Mucosa of descending colon (tissue), 3 donors: ENCODE results near the gene SPAG4. TPM values are rescaled to one million over a fixed set of nuclear protein-coding genes. Genes with fewer than 3 reads are reported as not detected.

Experiments used
- ATAC-seq: fragments of 200-7000 bp; cut with Tn5 transposase; one replicate; pipeline ENCODE4 v1.9.1; 2020; ENCODE audit warnings: mild to moderate bottlenecking, moderate library complexity
- DNase-seq, 3 donors: peaks; one replicate each; pipeline ENCODE4 v3.0.0-alpha.2; 2020
- H3K36me3 ChIP-seq: fragments of 200-600 bp; one replicate; pipeline ENCODE4 v1.8.0; 2021; ENCODE audit warnings: low read depth, mild to moderate bottlenecking
- H3K4me1 ChIP-seq: fragments of 200-600 bp; one replicate; pipeline ENCODE4 v1.8.0; 2021; ENCODE audit warnings: low read depth, mild to moderate bottlenecking
- H3K4me3 ChIP-seq: fragments of 200-600 bp; one replicate; pipeline ENCODE4 v1.8.0; 2021; ENCODE audit warnings: mild to moderate bottlenecking
- H3K9me3 ChIP-seq: fragments of 200-600 bp; one replicate; pipeline ENCODE4 v1.8.0; 2021; ENCODE audit warnings: mild to moderate bottlenecking
- CTCF ChIP-seq: fragments of 200-600 bp; IDR thresholded peaks from one replicate; pipeline ENCODE4 v1.8.0; 2022; ENCODE audit warnings: antibody characterized with exemption, mild to moderate bottlenecking
- intact Hi-C, 2 donors: fragments of 100-400 bp; cut with DNase I in 1 of 2; cut with micrococcal nuclease in 1 of 2; formaldehyde crosslinking; loops; one replicate each; pipeline versions ENCODE4 v1.11.0 to v1.11.1; 2022; cut with DNase I, micrococcal nuclease
- total RNA-seq, 3 donors: library from RNA; stranded (reverse); fragmentation: NEBNext Ultra II Directional in 2 of 3; extraction: Animal tissue kit (Norgen Biotek cat#: 25700) in 2 of 3; gene quantifications; one replicate each; pipeline versions ENCODE4 v1.2.1 to v1.2.4, GENCODE V29; 2021 to 2023
- donor health status: DM: no; HTN: no; CAD: no; lungs with moderate emphysema.
- donor health status: DM: no; HTN: no; CAD: no.
- donor health status: DM: no; HTN: yes; CAD: no.

Gene SPAG4
- total RNA-seq, 3 donors from 2014 or later: 3.5 to 5.9 (median 4.1) TPM

- Histone ChIP-seq H3K36me3 (no peaks in the 10 kb centered on the region), H3K4me1 (no peaks in the 10 kb centered on the region), H3K9me3 (no peaks in the 10 kb centered on the region), H3K4me3 (no peak overlapping the region)
- TF ChIP-seq CTCF: no peak
- intact Hi-C loops: no loop called here
- DNase-seq (no peak), ATAC-seq (no peak)
Measured at GRCh38 chr20:35644806-35645205, 29.2 kb downstream of the SPAG4 start.

DNA sequence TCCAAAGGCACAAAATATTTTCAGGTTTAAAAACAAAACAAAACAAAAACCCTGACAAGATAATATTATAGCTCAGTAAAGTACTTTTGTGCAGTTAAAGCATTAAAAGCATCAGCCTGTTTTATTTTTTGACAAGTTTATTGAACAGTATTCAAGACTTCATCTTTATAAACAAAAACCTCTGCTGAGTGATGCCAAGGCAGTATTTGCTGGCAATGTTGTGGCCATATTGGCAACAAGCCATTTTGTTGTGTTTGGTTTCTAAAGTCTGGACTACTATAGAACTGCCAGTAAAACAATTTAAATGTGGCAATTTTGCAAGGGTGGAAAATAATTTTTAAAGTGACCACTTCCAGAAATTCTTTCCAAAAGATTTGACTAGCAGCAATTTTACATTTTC is 33.2 kb downstream of the SPAG4 start:
- TF ChIP-seq CTCF: no peak
- no peak for ATAC-seq

DNA sequence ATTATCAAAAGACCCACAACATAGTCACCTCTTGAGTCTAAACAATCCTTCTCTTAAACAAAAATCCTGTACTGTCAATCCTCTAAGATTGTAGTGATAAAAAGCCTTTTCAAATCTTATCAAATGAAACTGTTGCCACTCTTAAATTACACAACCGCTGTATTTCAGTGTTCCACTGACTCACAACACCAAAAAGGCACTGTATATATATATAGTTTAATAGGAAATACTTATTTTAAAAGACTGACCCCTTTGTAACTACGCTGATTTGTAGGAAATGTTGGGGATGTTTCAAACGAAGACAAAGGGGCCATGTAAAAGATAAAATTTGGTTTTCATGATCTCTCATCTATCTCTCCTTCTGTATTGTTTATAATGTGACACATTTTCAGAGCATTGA is 35.0 kb downstream of the SPAG4 start:
- no peak for TF ChIP-seq CTCF
- DNase-seq (no peak), ATAC-seq (no peak)
- Histone ChIP-seq H3K9me3 (no peaks in the 10 kb centered on the region), H3K4me3 (no peak overlapping the region), H3K4me1 (no peaks in the 10 kb centered on the region), H3K36me3 (no peaks in the 10 kb centered on the region)
- intact Hi-C loops: no loop called here

More for the DNA sequence above, 33.2 kb downstream of the SPAG4 start:
- Histone ChIP-seq H3K4me1 (no peaks in the 10 kb centered on the region), H3K9me3 (no peaks in the 10 kb centered on the region), H3K4me3 (no peak overlapping the region), H3K36me3 (no peaks in the 10 kb centered on the region)
- no peak for DNase-seq
- intact Hi-C loops: no loop called here

DNA sequence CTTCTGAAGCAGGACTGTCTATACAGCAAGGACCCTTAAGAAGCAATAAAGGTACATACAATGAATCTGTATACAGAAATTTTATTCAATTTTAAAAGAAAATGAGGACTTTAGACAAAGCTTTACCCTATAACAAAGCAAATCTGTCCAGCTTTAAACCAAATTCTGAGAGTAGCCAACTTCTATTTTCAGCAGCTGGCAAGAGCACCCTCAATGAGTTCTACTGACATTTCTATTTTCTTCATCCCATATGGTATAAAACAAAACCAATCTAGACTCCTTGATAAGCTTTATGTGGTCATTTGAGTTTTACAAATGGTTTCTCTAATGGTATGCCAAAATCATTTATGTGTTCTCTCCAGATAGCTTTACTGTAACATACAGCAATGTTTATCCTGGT is 36.3 kb downstream of the SPAG4 start:
- peaks cover 7% of the 10 kb centered on the region for H3K4me1 ChIP-seq
- no peaks in the 10 kb centered on the region for H3K36me3 ChIP-seq
- no peak for TF ChIP-seq CTCF
- DNase-seq: no peak
- H3K4me3 ChIP-seq: no peak overlapping the region
- H3K9me3 ChIP-seq: no peaks in the 10 kb centered on the region
- intact Hi-C loops: no loop called here
- ATAC-seq: no peak

DNA sequence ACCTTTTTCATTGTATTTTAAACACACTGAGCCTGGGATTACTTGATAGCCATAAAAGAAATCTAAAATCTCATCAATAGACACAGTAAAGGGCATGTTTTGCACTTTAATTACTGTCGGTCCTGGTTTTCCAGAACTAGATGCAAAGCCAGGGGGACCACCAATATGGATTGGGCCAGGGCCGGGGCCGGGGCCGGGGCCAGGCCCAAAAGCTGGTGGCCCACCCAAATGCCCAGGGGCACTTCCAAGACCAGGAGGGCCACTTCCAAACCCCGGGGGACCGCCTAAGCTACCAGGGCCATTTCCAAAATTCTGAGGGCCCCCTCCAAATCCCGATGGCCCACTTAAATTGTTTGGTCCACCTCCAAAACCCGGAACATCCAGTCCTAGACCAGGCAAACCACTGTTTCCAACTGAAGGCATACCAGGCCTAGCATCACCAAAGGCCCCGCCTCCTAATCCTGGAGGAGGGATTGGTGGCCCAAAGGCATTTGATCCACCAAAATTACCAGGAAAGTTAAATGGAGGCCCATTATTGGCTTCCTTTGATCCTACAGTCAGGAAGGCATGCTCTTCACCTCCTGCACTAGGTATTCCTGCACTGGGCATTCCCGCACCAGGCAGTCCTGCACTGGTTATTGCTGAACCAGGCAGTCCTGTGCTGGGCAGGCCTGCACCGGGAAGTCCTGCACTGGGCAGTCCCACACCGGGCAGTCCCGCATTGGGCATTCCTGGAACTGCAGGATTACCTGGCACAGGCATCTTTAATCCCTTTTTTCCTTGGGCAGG is 37.2 kb downstream of the SPAG4 start:
- no peak for ATAC-seq
- H3K4me3 ChIP-seq: no peak overlapping the region
- no peaks in the 10 kb centered on the region for H3K9me3 ChIP-seq
- intact Hi-C loops: no loop called here
- H3K36me3 ChIP-seq: no peaks in the 10 kb centered on the region
- peaks cover 14% of the 10 kb centered on the region for H3K4me1 ChIP-seq
- DNase-seq: no peak
- TF ChIP-seq CTCF: no peak

DNA sequence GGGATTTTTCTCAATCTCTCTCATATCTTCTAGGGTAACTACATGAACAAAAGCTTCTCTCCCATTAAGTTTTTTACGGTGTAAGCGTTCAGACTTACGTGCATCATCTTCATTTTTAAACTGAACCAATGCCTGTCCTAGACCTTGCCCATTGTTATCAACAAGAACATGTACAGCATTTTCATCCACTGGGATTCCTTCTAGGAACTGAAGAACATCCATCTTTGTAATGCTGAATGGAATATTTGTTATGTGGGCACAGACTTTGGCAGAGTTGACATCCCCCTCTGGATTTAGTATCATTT is 37.8 kb downstream of the SPAG4 start:
- intact Hi-C loops: no loop called here
- Histone ChIP-seq H3K36me3 (no peaks in the 10 kb centered on the region), H3K4me1 (peaks cover 16% of the 10 kb centered on the region), H3K4me3 (no peak overlapping the region), H3K9me3 (no peaks in the 10 kb centered on the region)
- no peak for TF ChIP-seq CTCF
- DNase-seq (no peak), ATAC-seq (no peak)
